Right renal pelvis (tissue), 4 donors: ENCODE measurements around the gene ADM5. TPM values are rescaled to one million over a fixed set of nuclear protein-coding genes. Genes with fewer than 3 reads are reported as not detected.

ENCODE experiments used
- polyA plus RNA-seq, 4 donors: library from polyadenylated mRNA; unstranded; fragments of 120-200 nt; gene quantifications; one replicate each; pipeline ENCODE4 v1.2.1, GENCODE V29; 2013; ENCODE audit not compliant: insufficient read length in 4 of 4

ADM5 gene
- polyA plus RNA-seq, 4 donors = 0.61 to 1.6 (median 1.3) TPM

Other genes starting within 250 kb of the ADM5 start
- gene SLC17A7, start 248.1 kb upstream of the ADM5 start, polyA plus RNA-seq = under 1 TPM; 0.25 to 0.49 (median 0.40) TPM
- gene PIH1D1, start 237.8 kb upstream of the ADM5 start, polyA plus RNA-seq = 10 to 100 TPM; 79.0 to 96.1 (median 82.8) TPM
- gene ALDH16A1, start 236.4 kb upstream of the ADM5 start, polyA plus RNA-seq = 10 to 100 TPM; 16.6 to 27.5 (median 18.3) TPM
- 1 to 10 TPM; 2.6 to 4.5 (median 3.6) TPM for gene FLT3LG, start 215.4 kb upstream of the ADM5 start, polyA plus RNA-seq
- 1,000 to 10,000 TPM; 2,364 to 2,825 (median 2,611) TPM for gene RPL13A, start 202.0 kb upstream of the ADM5 start, polyA plus RNA-seq
- gene RPS11, start 193.2 kb upstream of the ADM5 start, polyA plus RNA-seq = 1,000 to 10,000 TPM; 2,560 to 2,862 (median 2,794) TPM
- gene FCGRT, start 176.9 kb upstream of the ADM5 start, polyA plus RNA-seq = 100 to 1,000 TPM; 242 to 339 (median 259) TPM
- gene RCN3, start 161.6 kb upstream of the ADM5 start, polyA plus RNA-seq = 10 to 100 TPM; 14.5 to 23.3 (median 17.4) TPM
- gene NOSIP, start 109.0 kb upstream of the ADM5 start, polyA plus RNA-seq = 10 to 100 TPM; 53.6 to 73.7 (median 60.5) TPM
- 1 to 10 TPM; 7.3 to 9.3 (median 8.3) TPM for gene PRRG2, start 108.3 kb upstream of the ADM5 start, polyA plus RNA-seq
- gene PRR12, start 98.4 kb upstream of the ADM5 start, polyA plus RNA-seq = 10 to 100 TPM; 17.9 to 27.1 (median 20.2) TPM
- gene RRAS, start 49.5 kb upstream of the ADM5 start, polyA plus RNA-seq = 10 to 100 TPM; 23.7 to 32.2 (median 25.8) TPM
- 10 to 100 TPM; 31.4 to 47.6 (median 34.7) TPM for gene SCAF1, start 47.4 kb upstream of the ADM5 start, polyA plus RNA-seq
- 10 to 100 TPM; 41.2 to 56.3 (median 47.9) TPM for gene IRF3, start 23.7 kb upstream of the ADM5 start, polyA plus RNA-seq
- 10 to 100 TPM; 20.5 to 32.6 (median 23.9) TPM for gene BCL2L12, start 23.7 kb upstream of the ADM5 start, polyA plus RNA-seq
- gene PRMT1, start 12.3 kb upstream of the ADM5 start, polyA plus RNA-seq = 100 to 1,000 TPM; 196 to 239 (median 211) TPM
- gene CPT1C, start 1.5 kb downstream of the ADM5 start, polyA plus RNA-seq = 10 to 100 TPM; 10.3 to 13.3 (median 12.2) TPM
- gene TSKS, start 73.7 kb downstream of the ADM5 start, polyA plus RNA-seq = under 1 TPM in 2 of 4 donors, not detected in 2; 0.11 to 0.38 TPM
- gene AP2A1, start 77.4 kb downstream of the ADM5 start, polyA plus RNA-seq = 10 to 100 TPM; 48.7 to 68.2 (median 52.9) TPM
- gene FUZ, start 123.7 kb downstream of the ADM5 start, polyA plus RNA-seq = 10 to 100 TPM; 29.6 to 40.2 (median 31.7) TPM
- 10 to 100 TPM; 58.8 to 74.9 (median 66.2) TPM for gene MED25, start 128.7 kb downstream of the ADM5 start, polyA plus RNA-seq
- 100 to 1,000 TPM; 249 to 353 (median 277) TPM for gene PTOV1, start 161.6 kb downstream of the ADM5 start, polyA plus RNA-seq
- 10 to 100 TPM; 42.7 to 57.9 (median 46.3) TPM for gene PNKP, start 178.0 kb downstream of the ADM5 start, polyA plus RNA-seq
- gene AKT1S1, start 187.8 kb downstream of the ADM5 start, polyA plus RNA-seq = 10 to 100 TPM; 30.0 to 43.8 (median 34.2) TPM
- gene TBC1D17, start 188.1 kb downstream of the ADM5 start, polyA plus RNA-seq = 10 to 100 TPM; 40.4 to 51.4 (median 43.4) TPM
- gene IL4I1, start 207.3 kb downstream of the ADM5 start, polyA plus RNA-seq = 1 to 10 TPM; 1.7 to 3.6 (median 2.3) TPM
- 10 to 100 TPM; 22.7 to 26.9 (median 23.8) TPM for gene ATF5, start 239.6 kb downstream of the ADM5 start, polyA plus RNA-seq
- 10 to 100 TPM; 58.7 to 63.6 (median 61.4) TPM for gene NUP62, start 239.9 kb downstream of the ADM5 start, polyA plus RNA-seq